GM23248 (cell line): ENCODE data around the gene PBOV1. TPM values are rescaled to one million over a fixed set of nuclear protein-coding genes. Genes with fewer than 3 reads are reported as not detected.

Experiments
- DNase-seq: peaks from one replicate; pipeline ENCODE4 v3.0.0-alpha.2; 2015
- H2AFZ ChIP-seq: fragments of 200-600 bp; sonication (generic); 2 replicates; pipeline ENCODE4 v1.6.1; 2016; ENCODE audit warnings: antibody characterized with exemption
- H3F3A ChIP-seq: fragments of 200-600 bp; sonication (generic); 2 replicates; pipeline ENCODE4 v1.6.1; 2016; ENCODE audit warnings: mild to moderate bottlenecking, antibody characterized with exemption, mixed run types; ENCODE audit not compliant: insufficient read depth
- H3K27ac ChIP-seq: fragments of 200-600 bp; sonication (generic); 2 replicates; pipeline ENCODE4 v1.5.1; 2016; ENCODE audit warnings: mild to moderate bottlenecking
- H3K27me3 ChIP-seq: fragments of 200-600 bp; sonication (generic); replicated peaks from 2 replicates; pipeline ENCODE4 v1.6.1; 2016; ENCODE audit warnings: mild to moderate bottlenecking; ENCODE audit not compliant: insufficient read depth
- H3K36me3 ChIP-seq: fragments of 200-600 bp; sonication (generic); 2 replicates; pipeline ENCODE4 v1.6.1; 2016; ENCODE audit warnings: low read depth, mild to moderate bottlenecking
- H3K4me1 ChIP-seq: fragments of 200-600 bp; sonication (generic); 2 replicates; pipeline ENCODE4 v1.6.1; 2016; ENCODE audit warnings: mild to moderate bottlenecking; ENCODE audit not compliant: insufficient read depth
- H3K4me2 ChIP-seq: fragments of 200-600 bp; sonication (generic); one replicate; pipeline ENCODE4 v1.6.1; 2016; ENCODE audit warnings: mild to moderate bottlenecking; ENCODE audit not compliant: unreplicated experiment
- H3K4me3 ChIP-seq: fragments of 200-600 bp; sonication (generic); 2 replicates; pipeline ENCODE4 v1.5.1; 2016; ENCODE audit warnings: mild to moderate bottlenecking
- H3K79me2 ChIP-seq: fragments of 200-600 bp; sonication (generic); 2 replicates; pipeline ENCODE4 v1.6.1; 2016; ENCODE audit warnings: mild to moderate bottlenecking; ENCODE audit not compliant: insufficient read depth
- H3K9ac ChIP-seq: fragments of 200-600 bp; sonication (generic); 2 replicates; pipeline ENCODE4 v1.6.1; 2016; ENCODE audit warnings: mild to moderate bottlenecking
- H3K9me2 ChIP-seq: fragments of 200-600 bp; sonication (generic); 2 replicates; pipeline ENCODE4 v1.6.1; 2016; ENCODE audit warnings: mixed run types, mild to moderate bottlenecking, moderate library complexity; ENCODE audit not compliant: insufficient read depth
- H3K9me3 ChIP-seq: fragments of 200-600 bp; sonication (generic); one replicate; pipeline ENCODE4 v1.6.1; 2017; ENCODE audit warnings: low read depth
- H4K20me1 ChIP-seq: fragments of 200-600 bp; sonication (generic); 2 replicates; pipeline ENCODE4 v1.6.0; 2016; ENCODE audit not compliant: insufficient read depth
- EZH2 ChIP-seq: fragments of 200-600 bp; sonication (generic); IDR thresholded peaks from 2 replicates; pipeline ENCODE4 v1.6.1; 2018; ENCODE audit warnings: antibody characterized with exemption, mild to moderate bottlenecking; ENCODE audit not compliant: insufficient read depth, poor library complexity, severe bottlenecking
- EZH2phosphoT487 ChIP-seq: fragments of 200-600 bp; sonication (generic); IDR thresholded peaks from 2 replicates; pipeline ENCODE4 v1.6.1; 2018; ENCODE audit warnings: antibody characterized with exemption, moderate library complexity, mild to moderate bottlenecking, low read depth; ENCODE audit not compliant: insufficient read depth
- WGBS, 2 experiments: methylation state at CpG; one replicate each; pipeline ENCODE4 v1.1.6; 2015 to 2017; ENCODE audit warnings: low lambda C conversion rate in 2 of 2, low coverage in 1 of 2; ENCODE audit errors: missing lambda C conversion rate in 2 of 2; 5-methylcytosine and 5-hydroxymethylcytosine counted together
- in situ Hi-C: fragments of 300-500 bp; cut with MboI; formaldehyde crosslinking; loops from 2 replicates; pipeline ENCODE4 v1.15.0; 2020
- polyA plus RNA-seq: library from polyadenylated mRNA; unstranded; fragments of >200 nt; fragmentation: Nextera tagmentation; extraction: Ambion mirVana; gene quantifications from 2 replicates; pipeline ENCODE4 v1.2.1, GENCODE V29; 2016
- total RNA-seq: library from RNA; depleted of rRNA; stranded (reverse); fragments of >200 nt; shearing (Covaris generic); gene quantifications from 2 replicates; pipeline ENCODE4 v1.2.3, GENCODE V29; 2014

Gene PBOV1
- total and polyA plus RNA-seq, 2 experiments from 2014 or later = not detected

DNA sequence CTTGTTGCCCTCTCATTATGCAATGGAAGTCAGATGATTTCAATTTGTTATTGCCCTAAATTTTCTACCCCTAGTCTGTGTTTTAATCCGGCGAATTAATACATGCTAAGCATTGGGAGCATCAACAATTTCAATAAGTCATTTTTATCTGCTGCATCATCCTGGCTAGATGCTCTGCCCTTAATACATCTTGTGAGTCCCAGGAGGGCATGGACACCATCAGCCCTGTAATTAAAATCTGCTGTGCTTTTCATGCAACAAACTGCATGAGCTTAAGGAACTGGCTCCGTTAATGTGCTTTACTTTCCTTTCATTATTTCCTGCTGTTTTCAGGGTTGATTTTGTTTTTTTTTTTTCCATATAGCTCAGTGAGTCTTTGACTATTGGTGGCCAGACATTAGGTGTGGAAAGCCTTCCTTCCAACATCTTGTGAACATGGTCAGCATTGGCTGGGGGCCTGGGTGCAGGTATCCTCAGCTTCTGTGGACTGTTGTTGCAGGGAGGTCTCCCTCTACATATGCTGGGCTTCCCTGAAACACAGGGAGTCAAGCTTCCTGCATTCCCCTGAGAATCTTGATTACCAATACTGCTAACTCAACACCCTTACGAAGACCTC is 8.5 kb upstream of the PBOV1 start:
- no peaks in the 10 kb centered on the region for H3F3A ChIP-seq
- no peak overlapping the region for H3K4me2 ChIP-seq
- H3K27me3 ChIP-seq = peaks cover 4% of the 10 kb centered on the region
- no peak overlapping the region for H3K9ac ChIP-seq
- H3K9me2 ChIP-seq = no peaks in the 10 kb centered on the region
- H2AFZ ChIP-seq = no peak overlapping the region
- no peaks in the 10 kb centered on the region for H4K20me1 ChIP-seq
- no peaks in the 10 kb centered on the region for H3K9me3 ChIP-seq
- H3K79me2 ChIP-seq = no peaks in the 10 kb centered on the region
- DNase-seq = peak; percentile 14
- no peak for TF ChIP-seq EZH2
- TF ChIP-seq EZH2phosphoT487 = no peak
- H3K4me1 ChIP-seq = no peaks in the 10 kb centered on the region
- H3K27ac ChIP-seq = no peak overlapping the region
- no peak overlapping the region for H3K4me3 ChIP-seq
- no peaks in the 10 kb centered on the region for H3K36me3 ChIP-seq
- 16 to 20% methylated on average over 4 of the region's 4 CpGs for WGBS, 2 experiments
- in situ Hi-C loops = no loop called here

DNA sequence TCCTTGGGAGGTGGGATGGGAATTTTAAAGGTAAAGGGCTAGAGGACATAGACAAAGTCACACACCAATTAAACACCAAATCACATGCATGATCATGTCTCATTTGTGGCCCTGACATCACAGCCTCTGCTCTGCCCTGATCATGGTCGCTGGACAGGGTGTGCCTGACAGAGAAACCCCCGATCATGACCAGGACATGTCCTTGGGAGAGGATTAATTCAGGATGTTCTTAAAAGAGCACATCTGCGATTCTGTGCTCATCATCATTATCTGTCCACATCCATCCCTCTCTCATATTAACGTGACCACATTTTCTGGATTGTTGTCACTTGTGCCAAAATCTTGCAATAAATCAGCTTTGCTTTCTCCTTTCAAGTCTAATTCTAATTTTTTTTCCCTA is 7.7 kb upstream of the PBOV1 start:
- H3K9ac ChIP-seq = no peak overlapping the region
- in situ Hi-C loops = no loop called here
- no peaks in the 10 kb centered on the region for H3K4me1 ChIP-seq
- peaks cover 4% of the 10 kb centered on the region for H3K27me3 ChIP-seq
- no peak overlapping the region for H3K4me2 ChIP-seq
- no peaks in the 10 kb centered on the region for H3K9me3 ChIP-seq
- H3K4me3 ChIP-seq = no peak overlapping the region
- DNase-seq = no peak
- no peak overlapping the region for H2AFZ ChIP-seq
- no peaks in the 10 kb centered on the region for H4K20me1 ChIP-seq
- H3K36me3 ChIP-seq = no peaks in the 10 kb centered on the region
- 4% methylated on average over 4 of the region's 4 CpGs for WGBS, 2 experiments
- H3K9me2 ChIP-seq = no peaks in the 10 kb centered on the region
- no peaks in the 10 kb centered on the region for H3F3A ChIP-seq
- TF ChIP-seq EZH2 = no peak
- TF ChIP-seq EZH2phosphoT487 = no peak
- no peaks in the 10 kb centered on the region for H3K79me2 ChIP-seq
- H3K27ac ChIP-seq = no peak overlapping the region

DNA sequence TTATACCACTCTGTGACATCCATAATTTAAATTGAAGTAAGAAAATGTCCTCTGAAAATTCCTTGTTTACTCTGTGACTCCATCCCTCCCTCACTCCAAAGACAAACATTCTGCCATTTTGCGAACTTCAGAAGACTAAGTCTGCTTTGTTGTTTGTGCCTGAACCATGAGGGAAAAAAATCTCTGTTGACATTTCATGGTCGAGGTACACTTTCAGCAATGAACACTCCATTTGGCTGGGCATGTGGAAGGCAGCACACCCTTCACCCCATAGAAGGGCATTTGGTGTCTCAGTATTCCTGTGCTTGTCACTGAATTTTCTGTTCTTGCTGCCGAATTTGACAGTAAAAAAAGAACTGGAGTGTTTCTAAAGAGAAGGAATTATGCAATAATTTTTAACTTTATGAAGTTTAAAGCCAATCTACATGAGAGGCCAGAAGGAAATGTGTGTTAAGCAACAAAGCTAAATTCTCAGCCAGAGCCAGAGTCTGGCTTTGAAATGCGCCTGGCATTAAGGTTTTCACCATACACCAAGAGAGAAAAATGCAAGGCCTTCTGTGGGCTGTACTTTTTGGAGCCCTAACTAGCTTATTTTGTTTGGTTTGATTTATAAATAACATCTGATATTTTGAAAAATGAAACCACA is 4.7 kb upstream of the PBOV1 start:
- Histone ChIP-seq H3K4me2 (no peak overlapping the region), H2AFZ (no peak overlapping the region), H3K4me1 (no peaks in the 10 kb centered on the region), H3K9me2 (no peaks in the 10 kb centered on the region), H3K9ac (no peak overlapping the region), H3F3A (no peaks in the 10 kb centered on the region), H3K4me3 (no peak overlapping the region), H3K27me3 (no peaks in the 10 kb centered on the region; the same call in none of the 2 replicates), H3K79me2 (no peaks in the 10 kb centered on the region), H3K27ac (no peak overlapping the region), H4K20me1 (no peaks in the 10 kb centered on the region), H3K9me3 (no peaks in the 10 kb centered on the region), H3K36me3 (no peaks in the 10 kb centered on the region)
- DNase-seq = no peak
- no peak for TF ChIP-seq EZH2phosphoT487
- no peak for TF ChIP-seq EZH2
- in situ Hi-C loops = no loop called here
- 13 to 21% methylated on average over 4 of the region's 4 CpGs for WGBS, 2 experiments

DNA sequence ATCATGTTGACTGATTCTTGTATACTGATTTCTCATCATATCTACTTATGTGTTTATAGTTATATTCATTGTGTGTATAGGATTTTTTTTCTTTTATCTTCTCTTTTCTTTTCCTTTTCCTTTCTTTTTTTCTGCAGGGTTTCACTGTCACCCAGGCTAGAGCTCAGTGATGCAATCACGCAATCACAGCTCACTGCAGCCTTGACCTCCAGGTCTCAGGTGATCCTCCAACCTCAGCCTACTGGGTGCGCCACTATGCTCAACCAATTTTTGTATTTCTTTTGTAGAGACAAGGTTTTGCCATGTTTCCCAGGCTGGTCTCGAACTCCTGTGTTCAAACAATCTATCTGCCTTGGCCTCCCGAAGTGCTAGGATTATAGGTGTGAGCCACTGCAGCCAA is 1.6 kb upstream of the PBOV1 start:
- H2AFZ ChIP-seq = no peak overlapping the region
- no peaks in the 10 kb centered on the region for H3F3A ChIP-seq
- H3K9me3 ChIP-seq = no peaks in the 10 kb centered on the region
- H3K36me3 ChIP-seq = no peaks in the 10 kb centered on the region
- no peaks in the 10 kb centered on the region for H3K9me2 ChIP-seq
- no peaks in the 10 kb centered on the region; the same call in 1 of the 2 replicates for H3K27me3 ChIP-seq
- H3K79me2 ChIP-seq = no peaks in the 10 kb centered on the region
- no peak overlapping the region for H3K27ac ChIP-seq
- no peak overlapping the region for H3K9ac ChIP-seq
- H4K20me1 ChIP-seq = no peaks in the 10 kb centered on the region
- H3K4me1 ChIP-seq = no peaks in the 10 kb centered on the region
- H3K4me3 ChIP-seq = no peak overlapping the region
- 64 to 66% methylated on average over 4 of the region's 4 CpGs for WGBS, 2 experiments
- TF ChIP-seq EZH2 = no peak
- no peak for TF ChIP-seq EZH2phosphoT487
- DNase-seq = no peak
- H3K4me2 ChIP-seq = no peak overlapping the region
- in situ Hi-C loops = no loop called here
